Measurements from ENCODE around the gene NXN. TPM values are rescaled to one million over a fixed set of nuclear protein-coding genes. Genes with fewer than 3 reads are reported as not detected.
"Not testable (repeated sequence)": the region's sequence is repeated elsewhere in the genome, so short reads cannot be mapped to it uniquely, and the experiment has no call there.

The NXN gene
- total RNA-seq, 1 donor from 2014 or later, result 177 TPM

- Mint-ChIP-seq H3K9me3 (ENCODE audit: unreplicated experiment) (peaks cover 23% of the 10 kb centered on the region), H3K4me3 (ENCODE audit: unreplicated experiment) (no peak overlapping the region), H3K36me3 (ENCODE audit: unreplicated experiment) (peaks cover 4% of the 10 kb centered on the region), H3K27ac (ENCODE audit: unreplicated experiment) (no peak overlapping the region), H3K4me1 (ENCODE audit: low read depth, unreplicated experiment) (peaks cover 23% of the 10 kb centered on the region), H3K27me3 (ENCODE audit: unreplicated experiment) (peaks cover 7% of the 10 kb centered on the region)
- TF ChIP-seq, protein P1, sequence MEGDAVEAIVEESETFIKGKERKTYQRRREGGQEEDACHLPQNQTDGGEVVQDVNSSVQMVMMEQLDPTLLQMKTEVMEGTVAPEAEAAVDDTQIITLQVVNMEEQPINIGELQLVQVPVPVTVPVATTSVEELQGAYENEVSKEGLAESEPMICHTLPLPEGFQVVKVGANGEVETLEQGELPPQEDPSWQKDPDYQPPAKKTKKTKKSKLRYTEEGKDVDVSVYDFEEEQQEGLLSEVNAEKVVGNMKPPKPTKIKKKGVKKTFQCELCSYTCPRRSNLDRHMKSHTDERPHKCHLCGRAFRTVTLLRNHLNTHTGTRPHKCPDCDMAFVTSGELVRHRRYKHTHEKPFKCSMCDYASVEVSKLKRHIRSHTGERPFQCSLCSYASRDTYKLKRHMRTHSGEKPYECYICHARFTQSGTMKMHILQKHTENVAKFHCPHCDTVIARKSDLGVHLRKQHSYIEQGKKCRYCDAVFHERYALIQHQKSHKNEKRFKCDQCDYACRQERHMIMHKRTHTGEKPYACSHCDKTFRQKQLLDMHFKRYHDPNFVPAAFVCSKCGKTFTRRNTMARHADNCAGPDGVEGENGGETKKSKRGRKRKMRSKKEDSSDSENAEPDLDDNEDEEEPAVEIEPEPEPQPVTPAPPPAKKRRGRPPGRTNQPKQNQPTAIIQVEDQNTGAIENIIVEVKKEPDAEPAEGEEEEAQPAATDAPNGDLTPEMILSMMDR (IDR thresholded peaks at IDR 0.05; ENCODE audit: partially characterized antibody, unreplicated experiment), result no peak
- DNase-seq, result no peak
These were observed 190.3 kb downstream of the NXN start for GRCh38 chr17:789160-789840.

DNA sequence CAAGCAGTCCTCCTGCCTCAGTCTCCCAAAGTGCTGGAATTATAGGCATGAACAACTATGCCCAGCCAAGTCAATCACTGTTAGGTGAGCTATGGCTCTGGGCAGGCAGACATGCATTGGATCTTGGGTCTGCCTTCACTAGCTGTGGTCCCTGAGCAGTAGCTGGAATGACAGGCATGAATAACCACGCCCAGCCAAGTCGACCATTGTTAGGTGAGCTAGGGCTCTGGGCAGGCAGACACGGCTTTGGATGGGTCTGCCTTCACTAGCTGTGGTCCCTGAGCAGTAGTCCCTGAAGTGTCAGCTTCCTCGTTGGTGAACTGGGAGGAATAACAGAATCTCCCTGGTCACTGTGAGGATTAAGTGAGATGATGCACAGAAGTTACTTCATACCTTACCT, 191.0 kb downstream of the NXN start:
- H3K4me3 Mint-ChIP-seq (ENCODE audit: unreplicated experiment), result no peak overlapping the region
- peaks cover 16% of the 10 kb centered on the region for H3K4me1 Mint-ChIP-seq (ENCODE audit: low read depth, unreplicated experiment)
- H3K9me3 Mint-ChIP-seq (ENCODE audit: unreplicated experiment), result peaks cover 19% of the 10 kb centered on the region
- peaks cover 3% of the 10 kb centered on the region for H3K27me3 Mint-ChIP-seq (ENCODE audit: unreplicated experiment)
- TF ChIP-seq, protein P1 (IDR thresholded peaks at IDR 0.05; ENCODE audit: partially characterized antibody, unreplicated experiment), result no peak
- H3K36me3 Mint-ChIP-seq (ENCODE audit: unreplicated experiment), result peaks cover 4% of the 10 kb centered on the region
- H3K27ac Mint-ChIP-seq (ENCODE audit: unreplicated experiment), result no peak overlapping the region
- no peak for DNase-seq

- peaks cover 4% of the 10 kb centered on the region for H3K36me3 Mint-ChIP-seq (ENCODE audit: unreplicated experiment)
- no peak overlapping the region for H3K4me3 Mint-ChIP-seq (ENCODE audit: unreplicated experiment)
- DNase-seq, result no peak
- H3K9me3 Mint-ChIP-seq (ENCODE audit: unreplicated experiment), result peaks cover 22% of the 10 kb centered on the region
- TF ChIP-seq, protein P1 (IDR thresholded peaks at IDR 0.05; ENCODE audit: partially characterized antibody, unreplicated experiment), result no peak
- peaks cover 17% of the 10 kb centered on the region for H3K4me1 Mint-ChIP-seq (ENCODE audit: low read depth, unreplicated experiment)
- peaks cover 4% of the 10 kb centered on the region for H3K27me3 Mint-ChIP-seq (ENCODE audit: unreplicated experiment)
- H3K27ac Mint-ChIP-seq (ENCODE audit: unreplicated experiment), result no peak overlapping the region
These were observed 191.8 kb downstream of the NXN start for GRCh38 chr17:787641-788221.

DNA sequence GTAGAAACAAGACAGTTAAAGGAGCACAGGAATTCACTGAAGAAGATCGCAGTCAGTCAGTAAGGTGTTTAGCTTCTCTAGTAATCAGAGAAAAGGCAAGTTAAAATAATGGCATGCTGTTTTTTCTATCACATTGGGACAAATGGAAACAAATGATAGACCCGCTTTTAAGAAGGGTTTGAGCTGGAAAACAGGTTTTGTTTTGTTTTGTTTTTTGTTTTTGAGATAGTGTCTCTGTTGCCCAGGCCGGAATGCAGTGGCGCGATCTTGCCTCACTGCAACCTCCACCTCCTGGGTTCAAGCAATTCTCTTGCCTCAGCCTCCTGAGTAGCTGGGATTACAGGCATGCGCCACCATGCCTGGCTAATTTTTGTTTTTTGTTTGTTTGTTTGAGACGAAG, 193.7 kb downstream of the NXN start:
- H3K27me3 Mint-ChIP-seq (ENCODE audit: unreplicated experiment); H3K4me3 Mint-ChIP-seq (ENCODE audit: unreplicated experiment); H3K36me3 Mint-ChIP-seq (ENCODE audit: unreplicated experiment); H3K27ac Mint-ChIP-seq (ENCODE audit: unreplicated experiment); DNase-seq; H3K4me1 Mint-ChIP-seq (ENCODE audit: low read depth, unreplicated experiment): not testable (repeated sequence)
- peaks cover 24% of the 10 kb centered on the region for H3K9me3 Mint-ChIP-seq (ENCODE audit: unreplicated experiment)

- Mint-ChIP-seq H3K36me3 (ENCODE audit: unreplicated experiment) (peaks cover 4% of the 10 kb centered on the region), H3K9me3 (ENCODE audit: unreplicated experiment) (peaks cover 18% of the 10 kb centered on the region), H3K27me3 (ENCODE audit: unreplicated experiment) (peaks cover 6% of the 10 kb centered on the region), H3K4me1 (ENCODE audit: low read depth, unreplicated experiment) (peaks cover 6% of the 10 kb centered on the region), H3K4me3 (ENCODE audit: unreplicated experiment) (peak overlapping the region; percentile 26), H3K27ac (ENCODE audit: unreplicated experiment) (no peak overlapping the region)
- TF ChIP-seq, protein P1 (IDR thresholded peaks at IDR 0.05; ENCODE audit: partially characterized antibody, unreplicated experiment), result no peak
- DNase-seq, result no peak
These were observed 195.4 kb downstream of the NXN start for GRCh38 chr17:784143-784542.

Measured in glutamatergic neuron (in vitro differentiated cells).